Ascending aorta (tissue), 2 donors: Measurements from ENCODE around the gene HAL. TPM values are rescaled to one million over a fixed set of nuclear protein-coding genes. Genes with fewer than 3 reads are reported as not detected.
A peak's percentile ranks its signal among the peaks of the same experiment; 100 is the strongest.

Experiments used
- DNase-seq, 2 donors: peaks; one replicate each; pipeline ENCODE4 v3.0.0-alpha.2; 2019; ENCODE audit warnings: low spot score in 2 of 2
- H3K27ac ChIP-seq, 2 donors: fragments of 200-600 bp; sonication (generic); one replicate each; pipeline ENCODE4 v1.5.1; 2016 to 2017; ENCODE audit warnings: mild to moderate bottlenecking in 1 of 2
- H3K27me3 ChIP-seq: fragments of 200-600 bp; sonication (generic); one replicate; pipeline ENCODE4 v1.5.1; 2017
- H3K36me3 ChIP-seq, 2 donors: fragments of 200-600 bp; sonication (generic); one replicate each; pipeline ENCODE4 v1.5.1; 2016
- H3K4me1 ChIP-seq, 2 donors: fragments of 200-600 bp; sonication (generic); one replicate each; pipeline ENCODE4 v1.5.1; 2016 to 2017; ENCODE audit warnings: mild to moderate bottlenecking in 1 of 2
- H3K4me3 ChIP-seq, 2 donors: fragments of 200-600 bp; sonication (generic); one replicate each; pipeline ENCODE4 v1.5.1; 2016 to 2017; ENCODE audit warnings: mild to moderate bottlenecking in 1 of 2
- H3K9me3 ChIP-seq, 2 donors: fragments of 200-600 bp; sonication (generic); one replicate each; pipeline ENCODE4 v1.5.1; 2016
- CTCF ChIP-seq, 3 experiments: fragments of 200-600 bp in 2 of 3; fragments of 450-650 bp in 1 of 3; sonication (generic) in 2 of 3; IDR thresholded peaks; one replicate each; pipeline ENCODE4 v1.5.1; 2016 to 2019; ENCODE audit warnings: antibody characterized with exemption in 3 of 3, mild to moderate bottlenecking in 1 of 3, moderate library complexity in 1 of 3
- intact Hi-C: fragments of 100-400 bp; cut with DNase I; formaldehyde crosslinking; loops from one replicate; pipeline ENCODE4 v1.15.1; 2023
- total RNA-seq: library from RNA; depleted of rRNA; stranded (reverse); fragments of >200 nt; gene quantifications from one replicate; pipeline ENCODE4 v1.1.0, GENCODE V29; 2016

Gene HAL
- total RNA-seq, 1 donor from 2014 or later: 1.5 TPM

GRCh38 chr12:96006727-96007126 lies 10.6 kb upstream of the HAL start:
- Histone ChIP-seq H3K4me3 (no peak overlapping the region), H3K27me3 (no peaks in the 10 kb centered on the region), H3K36me3 (peaks cover 56 to 91% of the 10 kb centered on the region in 2 donors), H3K27ac (no peak overlapping the region), H3K9me3 (no peaks in the 10 kb centered on the region), H3K4me1 (no peaks in the 10 kb centered on the region)
- intact Hi-C loops: no loop called here
- no peak for DNase-seq
- no peak for TF ChIP-seq CTCF (IDR thresholded peaks at IDR 0.05)

- no peaks in the 10 kb centered on the region for H3K27me3 ChIP-seq
- H3K36me3 ChIP-seq: peaks cover 24 to 50% of the 10 kb centered on the region in 2 donors
- H3K9me3 ChIP-seq: no peaks in the 10 kb centered on the region
- no peaks in the 10 kb centered on the region for H3K4me1 ChIP-seq
- no peak overlapping the region for H3K27ac ChIP-seq
- no peak for DNase-seq
- no peak for TF ChIP-seq CTCF (IDR thresholded peaks at IDR 0.05)
- intact Hi-C loops: no loop called here
- no peak overlapping the region for H3K4me3 ChIP-seq
Observed at GRCh38 chr12:96000858-96001257, 4.7 kb upstream of the HAL start.

GRCh38 chr12:95999484-95999883 lies 3.3 kb upstream of the HAL start:
- H3K4me1 ChIP-seq: no peaks in the 10 kb centered on the region
- no peak for DNase-seq
- no peak overlapping the region for H3K4me3 ChIP-seq
- no peak overlapping the region for H3K27ac ChIP-seq
- TF ChIP-seq CTCF (IDR thresholded peaks at IDR 0.05): no peak
- no peaks in the 10 kb centered on the region for H3K27me3 ChIP-seq
- intact Hi-C loops: loop anchor here (2.0 to 5.0 kb wide), 2 partner anchors 81 to 177 kb away; no protein-coding TSS in a partner anchor
- peaks cover 14 to 37% of the 10 kb centered on the region in 2 donors for H3K36me3 ChIP-seq
- H3K9me3 ChIP-seq: no peaks in the 10 kb centered on the region

DNA sequence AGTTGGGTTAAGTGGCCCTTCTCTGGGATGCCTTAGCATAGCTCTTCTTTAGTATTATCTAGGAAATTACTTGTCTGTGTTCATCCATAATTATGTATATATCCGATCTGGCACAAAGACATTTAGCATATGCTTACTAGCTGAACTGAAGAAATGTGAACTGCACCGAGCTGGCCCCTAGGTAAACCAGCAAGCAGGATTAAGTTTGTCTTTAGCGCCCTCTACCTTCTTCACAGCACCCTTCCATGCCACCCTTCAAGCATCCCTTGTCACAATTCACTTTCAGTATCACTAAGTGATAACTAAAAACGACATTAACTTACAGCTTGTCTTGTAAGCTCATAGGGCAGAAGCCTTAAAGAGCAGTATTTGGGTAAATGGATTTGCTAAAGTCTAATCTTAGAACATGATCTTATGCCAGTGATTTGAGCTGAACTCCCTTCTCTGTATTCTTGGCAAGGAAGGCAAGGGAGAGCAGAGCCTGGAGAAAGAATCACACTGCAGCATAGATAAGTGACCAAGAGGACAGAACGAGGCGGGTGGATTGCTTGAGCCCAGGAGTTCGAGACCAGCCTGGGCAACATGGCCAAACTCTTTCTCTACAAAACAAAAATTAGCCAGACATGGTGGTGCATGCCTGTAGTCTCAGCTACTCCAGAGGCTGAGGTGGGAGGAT lies 2.6 kb upstream of the HAL start:
- Histone ChIP-seq H3K4me3 (no peak overlapping the region), H3K27me3 (no peaks in the 10 kb centered on the region), H3K36me3 (peaks cover 14 to 29% of the 10 kb centered on the region in 2 donors), H3K4me1 (no peaks in the 10 kb centered on the region), H3K9me3 (no peaks in the 10 kb centered on the region), H3K27ac (peak overlapping the region in 1 of 2 donors; percentile 11)
- no peak for DNase-seq
- TF ChIP-seq CTCF (IDR thresholded peaks at IDR 0.05): peak; percentile 24 to 76 (median 48)
- intact Hi-C loops: loop anchor here (2.0 to 5.0 kb wide), 2 partner anchors 80 to 176 kb away; no protein-coding TSS in a partner anchor

GRCh38 chr12:95997911-95998510 lies 1.9 kb upstream of the HAL start:
- H3K36me3 ChIP-seq: peaks cover 12 to 22% of the 10 kb centered on the region in 2 donors
- TF ChIP-seq CTCF (IDR thresholded peaks at IDR 0.05): no peak
- no peak overlapping the region for H3K4me3 ChIP-seq
- peak overlapping the region in 1 of 2 donors; percentile 11 for H3K27ac ChIP-seq
- no peaks in the 10 kb centered on the region for H3K9me3 ChIP-seq
- no peaks in the 10 kb centered on the region for H3K27me3 ChIP-seq
- DNase-seq: no peak
- intact Hi-C loops: loop anchor here (2.0 to 5.0 kb wide), 2 partner anchors 79 to 176 kb away; no protein-coding TSS in a partner anchor
- H3K4me1 ChIP-seq: no peaks in the 10 kb centered on the region
